GM23338 (cell line): Measurements from ENCODE around the gene PFKFB1. TPM values are rescaled to one million over a fixed set of nuclear protein-coding genes. Genes with fewer than 3 reads are reported as not detected.

Experiments used
- ATAC-seq: fragments of 200-7000 bp; cut with Tn5 transposase; 3 replicates; pipeline ENCODE4 v1.9.1; 2020
- DNase-seq: peaks from one replicate; pipeline ENCODE4 v3.0.0-alpha.2; 2015; ENCODE audit warnings: low spot score
- H2AFZ ChIP-seq: fragments of 200-600 bp; sonication (generic); 2 replicates; pipeline ENCODE4 v1.8.0; 2016; ENCODE audit warnings: antibody characterized with exemption, mild to moderate bottlenecking, moderate library complexity
- H3F3A ChIP-seq: fragments of 200-600 bp; sonication (generic); replicated peaks from 2 replicates; pipeline ENCODE4 v1.8.0; 2017; ENCODE audit warnings: antibody characterized with exemption, mixed run types, low read depth
- H3K27ac ChIP-seq: fragments of 200-600 bp; sonication (generic); 2 replicates; pipeline ENCODE4 v1.6.1; 2016; ENCODE audit warnings: low read depth
- H3K27me3 ChIP-seq: fragments of 200-600 bp; sonication (generic); 2 replicates; pipeline ENCODE4 v1.8.0; 2016; ENCODE audit warnings: mild to moderate bottlenecking, mixed run types, moderate library complexity; ENCODE audit not compliant: insufficient read depth
- H3K36me3 ChIP-seq: fragments of 200-600 bp; sonication (generic); 2 replicates; pipeline ENCODE4 v1.8.0; 2016; ENCODE audit warnings: mild to moderate bottlenecking; ENCODE audit not compliant: insufficient read depth
- H3K4me1 ChIP-seq: fragments of 200-600 bp; sonication (generic); 2 replicates; pipeline ENCODE4 v1.8.0; 2016; ENCODE audit warnings: mild to moderate bottlenecking, moderate library complexity; ENCODE audit not compliant: insufficient read depth
- H3K4me2 ChIP-seq: fragments of 200-600 bp; sonication (generic); 2 replicates; pipeline ENCODE4 v1.7.1; 2017; ENCODE audit warnings: mixed run types
- H3K4me3 ChIP-seq: fragments of 200-600 bp; sonication (generic); 2 replicates; pipeline ENCODE4 v1.6.1; 2016; ENCODE audit warnings: mixed run types
- H3K79me2 ChIP-seq: fragments of 200-600 bp; sonication (generic); replicated peaks from 2 replicates; pipeline ENCODE4 v1.8.0; 2017; ENCODE audit warnings: mild to moderate bottlenecking; ENCODE audit not compliant: insufficient read depth
- H3K9me2 ChIP-seq: fragments of 200-600 bp; sonication (generic); 2 replicates; pipeline ENCODE4 v1.8.0; 2017; ENCODE audit not compliant: insufficient read depth
- H4K20me1 ChIP-seq: fragments of 200-600 bp; sonication (generic); replicated peaks from 2 replicates; pipeline ENCODE4 v1.8.0; 2017; ENCODE audit warnings: mild to moderate bottlenecking; ENCODE audit not compliant: insufficient read depth
- H3K27ac Mint-ChIP-seq: 2 replicates; pipeline ENCODE4 v1.8.0; 2020; ENCODE audit warnings: inconsistent platforms, mild to moderate bottlenecking, moderate library complexity, mixed read lengths
- H3K27me3 Mint-ChIP-seq: 3 replicates; pipeline ENCODE4 v1.8.0; 2022; ENCODE audit warnings: low read depth, mild to moderate bottlenecking, moderate library complexity, mixed read lengths, inconsistent platforms; ENCODE audit not compliant: insufficient read depth, poor library complexity
- H3K36me3 Mint-ChIP-seq: 3 replicates; pipeline ENCODE4 v1.8.0; 2021; ENCODE audit warnings: low read depth, mild to moderate bottlenecking, inconsistent platforms, moderate library complexity, mixed read lengths
- H3K4me1 Mint-ChIP-seq: 3 replicates; pipeline ENCODE4 v1.8.0; 2020; ENCODE audit warnings: mild to moderate bottlenecking, inconsistent platforms, mixed read lengths
- H3K4me3 Mint-ChIP-seq: 3 replicates; pipeline ENCODE4 v1.8.0; 2021; ENCODE audit warnings: moderate library complexity, mild to moderate bottlenecking, inconsistent platforms, mixed read lengths
- H3K9me3 Mint-ChIP-seq: 3 replicates; pipeline ENCODE4 v1.8.0; 2020; ENCODE audit warnings: moderate library complexity, mild to moderate bottlenecking, inconsistent platforms, mixed read lengths
- CREB1 ChIP-seq: fragments of 250-450 bp; sonication (Bioruptor Pico); IDR thresholded peaks from 2 replicates; pipeline ENCODE4 v1.5.0; 2020; ENCODE audit warnings: low read depth, mild to moderate bottlenecking, moderate library complexity
- EZH2 ChIP-seq: fragments of 200-600 bp; sonication (generic); IDR thresholded peaks from one replicate; pipeline ENCODE4 v1.8.0; 2017; ENCODE audit warnings: antibody characterized with exemption, mild to moderate bottlenecking, low read depth; ENCODE audit not compliant: unreplicated experiment
- EZH2phosphoT487 ChIP-seq: fragments of 200-600 bp; sonication (generic); IDR thresholded peaks from one replicate; pipeline ENCODE4 v1.8.1; 2018; ENCODE audit warnings: antibody characterized with exemption; ENCODE audit not compliant: unreplicated experiment
- JUNB ChIP-seq: IDR thresholded peaks from one replicate; pipeline ENCODE4 v1.6.1; 2016; ENCODE audit warnings: antibody characterized with exemption; ENCODE audit not compliant: unreplicated experiment
- NANOG ChIP-seq: IDR thresholded peaks from 2 replicates; pipeline ENCODE4 v1.6.1; 2016; ENCODE audit warnings: antibody characterized with exemption, borderline replicate concordance
- POLR2AphosphoS5 ChIP-seq: IDR thresholded peaks from 2 replicates; pipeline ENCODE4 v1.6.1; 2016; ENCODE audit warnings: antibody characterized with exemption, low read depth
- STAT1 ChIP-seq: IDR thresholded peaks from one replicate; pipeline ENCODE4 v1.6.1; 2016; ENCODE audit warnings: antibody characterized with exemption; ENCODE audit not compliant: unreplicated experiment
- ZNF114 ChIP-seq: fragments of 250-450 bp; sonication (Bioruptor Pico); IDR thresholded peaks from 2 replicates; pipeline ENCODE4 v1.5.0; 2020; ENCODE audit warnings: mild to moderate bottlenecking, moderate library complexity
- ZNF331 ChIP-seq: fragments of 250-450 bp; sonication (Bioruptor Pico); IDR thresholded peaks from 2 replicates; pipeline ENCODE4 v1.5.0; 2020; ENCODE audit warnings: low read depth, mild to moderate bottlenecking, moderate library complexity
- polyA plus RNA-seq: library from polyadenylated mRNA; unstranded; fragments of >200 nt; fragmentation: Nextera tagmentation; extraction: Ambion mirVana; gene quantifications from 2 replicates; pipeline ENCODE4 v1.2.1, GENCODE V29; 2016
- total RNA-seq: library from RNA; depleted of rRNA; stranded (reverse); fragments of >200 nt; shearing (Covaris generic); gene quantifications from 2 replicates; pipeline ENCODE4 v1.2.3, GENCODE V29; 2014
- TF ChIP-seq, protein P1 (sequence below): fragments of 250-450 bp; sonication (Bioruptor Pico); IDR thresholded peaks from 2 replicates; pipeline ENCODE4 v1.5.0; 2020; ENCODE audit warnings: mild to moderate bottlenecking, moderate library complexity
- TF ChIP-seq, protein P2 (sequence below): IDR thresholded peaks from 2 replicates; pipeline ENCODE4 v1.6.1; 2016; ENCODE audit warnings: antibody characterized with exemption
- TF ChIP-seq, protein P3 (sequence below): IDR thresholded peaks from one replicate; pipeline ENCODE4 v1.6.1; 2018; ENCODE audit warnings: antibody characterized with exemption; ENCODE audit not compliant: unreplicated experiment
- TF ChIP-seq, protein P4 (sequence below), 2 experiments: fragments of 200-600 bp in 1 of 2; sonication (generic) in 1 of 2; conservative IDR thresholded peaks; 2 replicates each; pipeline versions ENCODE4 v1.5.1 to v1.6.1; 2016 to 2017; ENCODE audit warnings: antibody characterized with exemption in 2 of 2, low read depth in 2 of 2, mild to moderate bottlenecking in 2 of 2, moderate library complexity in 1 of 2

The PFKFB1 gene
- total and polyA plus RNA-seq, 2 experiments from 2014 or later, result not detected

DNA sequence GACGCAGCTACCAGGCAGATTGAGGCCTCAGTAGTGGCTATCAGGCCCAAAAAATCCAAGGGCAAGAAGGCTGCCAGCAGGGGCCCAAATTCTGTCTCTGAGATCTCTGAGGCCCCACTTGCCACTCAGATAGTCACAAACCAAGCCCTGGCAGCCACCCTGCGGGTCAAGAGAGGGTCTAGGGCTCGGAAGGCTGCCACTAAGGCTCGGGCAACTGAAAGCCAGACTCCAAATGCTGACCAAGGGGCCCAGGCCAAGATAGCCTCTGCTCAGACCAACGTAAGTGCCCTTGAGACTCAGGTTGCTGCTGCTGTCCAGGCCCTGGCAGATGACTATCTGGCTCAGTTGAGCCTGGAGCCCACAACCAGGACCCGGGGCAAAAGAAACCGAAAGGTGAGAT lies 70.6 kb downstream of the PFKFB1 start:
- TF ChIP-seq EZH2phosphoT487 (no peak), STAT1 (no peak), ZNF114 (no peak), ZNF331 (CRISPR knock-in tag) (no peak), JUNB (no peak), EZH2 (no peak), NANOG (no peak), CREB1 (CRISPR knock-in tag) (no peak), POLR2AphosphoS5 (no peak)
- TF ChIP-seq, protein P1, sequence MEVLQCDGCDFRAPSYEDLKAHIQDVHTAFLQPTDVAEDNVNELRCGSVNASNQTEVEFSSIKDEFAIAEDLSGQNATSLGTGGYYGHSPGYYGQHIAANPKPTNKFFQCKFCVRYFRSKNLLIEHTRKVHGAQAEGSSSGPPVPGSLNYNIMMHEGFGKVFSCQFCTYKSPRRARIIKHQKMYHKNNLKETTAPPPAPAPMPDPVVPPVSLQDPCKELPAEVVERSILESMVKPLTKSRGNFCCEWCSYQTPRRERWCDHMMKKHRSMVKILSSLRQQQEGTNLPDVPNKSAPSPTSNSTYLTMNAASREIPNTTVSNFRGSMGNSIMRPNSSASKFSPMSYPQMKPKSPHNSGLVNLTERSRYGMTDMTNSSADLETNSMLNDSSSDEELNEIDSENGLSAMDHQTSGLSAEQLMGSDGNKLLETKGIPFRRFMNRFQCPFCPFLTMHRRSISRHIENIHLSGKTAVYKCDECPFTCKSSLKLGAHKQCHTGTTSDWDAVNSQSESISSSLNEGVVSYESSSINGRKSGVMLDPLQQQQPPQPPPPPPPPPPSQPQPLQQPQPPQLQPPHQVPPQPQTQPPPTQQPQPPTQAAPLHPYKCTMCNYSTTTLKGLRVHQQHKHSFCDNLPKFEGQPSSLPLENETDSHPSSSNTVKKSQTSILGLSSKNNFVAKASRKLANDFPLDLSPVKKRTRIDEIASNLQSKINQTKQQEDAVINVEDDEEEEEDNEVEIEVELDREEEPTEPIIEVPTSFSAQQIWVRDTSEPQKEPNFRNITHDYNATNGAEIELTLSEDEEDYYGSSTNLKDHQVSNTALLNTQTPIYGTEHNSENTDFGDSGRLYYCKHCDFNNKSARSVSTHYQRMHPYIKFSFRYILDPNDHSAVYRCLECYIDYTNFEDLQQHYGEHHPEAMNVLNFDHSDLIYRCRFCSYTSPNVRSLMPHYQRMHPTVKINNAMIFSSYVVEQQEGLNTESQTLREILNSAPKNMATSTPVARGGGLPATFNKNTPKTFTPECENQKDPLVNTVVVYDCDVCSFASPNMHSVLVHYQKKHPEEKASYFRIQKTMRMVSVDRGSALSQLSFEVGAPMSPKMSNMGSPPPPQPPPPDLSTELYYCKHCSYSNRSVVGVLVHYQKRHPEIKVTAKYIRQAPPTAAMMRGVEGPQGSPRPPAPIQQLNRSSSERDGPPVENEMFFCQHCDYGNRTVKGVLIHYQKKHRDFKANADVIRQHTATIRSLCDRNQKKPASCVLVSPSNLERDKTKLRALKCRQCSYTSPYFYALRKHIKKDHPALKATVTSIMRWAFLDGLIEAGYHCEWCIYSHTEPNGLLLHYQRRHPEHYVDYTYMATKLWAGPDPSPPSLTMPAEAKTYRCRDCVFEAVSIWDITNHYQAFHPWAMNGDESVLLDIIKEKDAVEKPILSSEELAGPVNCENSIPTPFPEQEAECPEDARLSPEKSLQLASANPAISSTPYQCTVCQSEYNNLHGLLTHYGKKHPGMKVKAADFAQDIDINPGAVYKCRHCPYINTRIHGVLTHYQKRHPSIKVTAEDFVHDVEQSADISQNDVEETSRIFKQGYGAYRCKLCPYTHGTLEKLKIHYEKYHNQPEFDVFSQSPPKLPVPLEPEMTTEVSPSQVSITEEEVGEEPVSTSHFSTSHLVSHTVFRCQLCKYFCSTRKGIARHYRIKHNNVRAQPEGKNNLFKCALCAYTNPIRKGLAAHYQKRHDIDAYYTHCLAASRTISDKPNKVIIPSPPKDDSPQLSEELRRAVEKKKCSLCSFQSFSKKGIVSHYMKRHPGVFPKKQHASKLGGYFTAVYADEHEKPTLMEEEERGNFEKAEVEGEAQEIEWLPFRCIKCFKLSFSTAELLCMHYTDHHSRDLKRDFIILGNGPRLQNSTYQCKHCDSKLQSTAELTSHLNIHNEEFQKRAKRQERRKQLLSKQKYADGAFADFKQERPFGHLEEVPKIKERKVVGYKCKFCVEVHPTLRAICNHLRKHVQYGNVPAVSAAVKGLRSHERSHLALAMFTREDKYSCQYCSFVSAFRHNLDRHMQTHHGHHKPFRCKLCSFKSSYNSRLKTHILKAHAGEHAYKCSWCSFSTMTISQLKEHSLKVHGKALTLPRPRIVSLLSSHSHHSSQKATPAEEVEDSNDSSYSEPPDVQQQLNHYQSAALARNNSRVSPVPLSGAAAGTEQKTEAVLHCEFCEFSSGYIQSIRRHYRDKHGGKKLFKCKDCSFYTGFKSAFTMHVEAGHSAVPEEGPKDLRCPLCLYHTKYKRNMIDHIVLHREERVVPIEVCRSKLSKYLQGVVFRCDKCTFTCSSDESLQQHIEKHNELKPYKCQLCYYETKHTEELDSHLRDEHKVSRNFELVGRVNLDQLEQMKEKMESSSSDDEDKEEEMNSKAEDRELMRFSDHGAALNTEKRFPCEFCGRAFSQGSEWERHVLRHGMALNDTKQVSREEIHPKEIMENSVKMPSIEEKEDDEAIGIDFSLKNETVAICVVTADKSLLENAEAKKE (CRISPR knock-in tag), result no peak
- TF ChIP-seq, protein P2, sequence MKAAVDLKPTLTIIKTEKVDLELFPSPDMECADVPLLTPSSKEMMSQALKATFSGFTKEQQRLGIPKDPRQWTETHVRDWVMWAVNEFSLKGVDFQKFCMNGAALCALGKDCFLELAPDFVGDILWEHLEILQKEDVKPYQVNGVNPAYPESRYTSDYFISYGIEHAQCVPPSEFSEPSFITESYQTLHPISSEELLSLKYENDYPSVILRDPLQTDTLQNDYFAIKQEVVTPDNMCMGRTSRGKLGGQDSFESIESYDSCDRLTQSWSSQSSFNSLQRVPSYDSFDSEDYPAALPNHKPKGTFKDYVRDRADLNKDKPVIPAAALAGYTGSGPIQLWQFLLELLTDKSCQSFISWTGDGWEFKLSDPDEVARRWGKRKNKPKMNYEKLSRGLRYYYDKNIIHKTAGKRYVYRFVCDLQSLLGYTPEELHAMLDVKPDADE, result no peak
- TF ChIP-seq, protein P3, sequence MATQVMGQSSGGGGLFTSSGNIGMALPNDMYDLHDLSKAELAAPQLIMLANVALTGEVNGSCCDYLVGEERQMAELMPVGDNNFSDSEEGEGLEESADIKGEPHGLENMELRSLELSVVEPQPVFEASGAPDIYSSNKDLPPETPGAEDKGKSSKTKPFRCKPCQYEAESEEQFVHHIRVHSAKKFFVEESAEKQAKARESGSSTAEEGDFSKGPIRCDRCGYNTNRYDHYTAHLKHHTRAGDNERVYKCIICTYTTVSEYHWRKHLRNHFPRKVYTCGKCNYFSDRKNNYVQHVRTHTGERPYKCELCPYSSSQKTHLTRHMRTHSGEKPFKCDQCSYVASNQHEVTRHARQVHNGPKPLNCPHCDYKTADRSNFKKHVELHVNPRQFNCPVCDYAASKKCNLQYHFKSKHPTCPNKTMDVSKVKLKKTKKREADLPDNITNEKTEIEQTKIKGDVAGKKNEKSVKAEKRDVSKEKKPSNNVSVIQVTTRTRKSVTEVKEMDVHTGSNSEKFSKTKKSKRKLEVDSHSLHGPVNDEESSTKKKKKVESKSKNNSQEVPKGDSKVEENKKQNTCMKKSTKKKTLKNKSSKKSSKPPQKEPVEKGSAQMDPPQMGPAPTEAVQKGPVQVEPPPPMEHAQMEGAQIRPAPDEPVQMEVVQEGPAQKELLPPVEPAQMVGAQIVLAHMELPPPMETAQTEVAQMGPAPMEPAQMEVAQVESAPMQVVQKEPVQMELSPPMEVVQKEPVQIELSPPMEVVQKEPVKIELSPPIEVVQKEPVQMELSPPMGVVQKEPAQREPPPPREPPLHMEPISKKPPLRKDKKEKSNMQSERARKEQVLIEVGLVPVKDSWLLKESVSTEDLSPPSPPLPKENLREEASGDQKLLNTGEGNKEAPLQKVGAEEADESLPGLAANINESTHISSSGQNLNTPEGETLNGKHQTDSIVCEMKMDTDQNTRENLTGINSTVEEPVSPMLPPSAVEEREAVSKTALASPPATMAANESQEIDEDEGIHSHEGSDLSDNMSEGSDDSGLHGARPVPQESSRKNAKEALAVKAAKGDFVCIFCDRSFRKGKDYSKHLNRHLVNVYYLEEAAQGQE, result no peak
- TF ChIP-seq, protein P4, sequence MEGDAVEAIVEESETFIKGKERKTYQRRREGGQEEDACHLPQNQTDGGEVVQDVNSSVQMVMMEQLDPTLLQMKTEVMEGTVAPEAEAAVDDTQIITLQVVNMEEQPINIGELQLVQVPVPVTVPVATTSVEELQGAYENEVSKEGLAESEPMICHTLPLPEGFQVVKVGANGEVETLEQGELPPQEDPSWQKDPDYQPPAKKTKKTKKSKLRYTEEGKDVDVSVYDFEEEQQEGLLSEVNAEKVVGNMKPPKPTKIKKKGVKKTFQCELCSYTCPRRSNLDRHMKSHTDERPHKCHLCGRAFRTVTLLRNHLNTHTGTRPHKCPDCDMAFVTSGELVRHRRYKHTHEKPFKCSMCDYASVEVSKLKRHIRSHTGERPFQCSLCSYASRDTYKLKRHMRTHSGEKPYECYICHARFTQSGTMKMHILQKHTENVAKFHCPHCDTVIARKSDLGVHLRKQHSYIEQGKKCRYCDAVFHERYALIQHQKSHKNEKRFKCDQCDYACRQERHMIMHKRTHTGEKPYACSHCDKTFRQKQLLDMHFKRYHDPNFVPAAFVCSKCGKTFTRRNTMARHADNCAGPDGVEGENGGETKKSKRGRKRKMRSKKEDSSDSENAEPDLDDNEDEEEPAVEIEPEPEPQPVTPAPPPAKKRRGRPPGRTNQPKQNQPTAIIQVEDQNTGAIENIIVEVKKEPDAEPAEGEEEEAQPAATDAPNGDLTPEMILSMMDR (conservative IDR thresholded peaks at IDR 0.05; ENCODE audit: low read depth in 2 of 2), result no peak
- H3K4me2 ChIP-seq, result no peak overlapping the region
- Mint-ChIP-seq H3K27ac (no peak overlapping the region), H3K4me3 (no peak overlapping the region), H3K27me3 (peaks cover 5% of the 10 kb centered on the region), H3K9me3 (no peaks in the 10 kb centered on the region; the same call in 2 of the 3 replicates), H3K36me3 (peaks cover 40% of the 10 kb centered on the region), H3K4me1 (no peaks in the 10 kb centered on the region)
- H3K27ac ChIP-seq, result no peak overlapping the region
- no peak overlapping the region for H2AFZ ChIP-seq
- H3F3A ChIP-seq, result no peaks in the 10 kb centered on the region
- H4K20me1 ChIP-seq, result no peaks in the 10 kb centered on the region; the same call in 1 of the 2 replicates
- no peak for ATAC-seq
- H3K9me2 ChIP-seq, result no peaks in the 10 kb centered on the region
- H3K4me3 ChIP-seq, result no peak overlapping the region
- H3K79me2 ChIP-seq, result peaks cover 5% of the 10 kb centered on the region; the same call in 1 of the 2 replicates
- H3K27me3 ChIP-seq, result no peaks in the 10 kb centered on the region
- H3K4me1 ChIP-seq, result no peaks in the 10 kb centered on the region
- DNase-seq, result no peak
- no peaks in the 10 kb centered on the region for H3K36me3 ChIP-seq
